HG03108 (cell line): ENCODE data around the gene FCHSD1.

Source experiments
- ATAC-seq: cut with Tn5 transposase; IDR thresholded peaks from one replicate; pipeline ENCODE4 v1.9.1; 2021; ENCODE audit warnings: moderate library complexity; ENCODE audit not compliant: unreplicated experiment

FCHSD1 gene

GRCh38 chr5:141672841-141673813, 21.9 kb upstream of the FCHSD1 start:
- ATAC-seq = no peak

GRCh38 chr5:141672071-141672840, 21.0 kb upstream of the FCHSD1 start:
- ATAC-seq = no peak

GRCh38 chr5:141669520-141669919, 18.3 kb upstream of the FCHSD1 start:
- no peak for ATAC-seq

GRCh38 chr5:141668601-141669265, 17.5 kb upstream of the FCHSD1 start:
- no peak for ATAC-seq

GRCh38 chr5:141665995-141666940, 15.1 kb upstream of the FCHSD1 start:
- ATAC-seq = no peak

- ATAC-seq = peak; percentile 96
Measured at GRCh38 chr5:141664733-141665461, 13.7 kb upstream of the FCHSD1 start.

- ATAC-seq = no peak
Measured at GRCh38 chr5:141663506-141663905, 12.3 kb upstream of the FCHSD1 start.

- no peak for ATAC-seq
Measured at GRCh38 chr5:141662028-141662427, 10.8 kb upstream of the FCHSD1 start.

- ATAC-seq = no peak
Measured at GRCh38 chr5:141657937-141658545, 6.8 kb upstream of the FCHSD1 start.

GRCh38 chr5:141657404-141657803, 6.2 kb upstream of the FCHSD1 start:
- no peak for ATAC-seq

GRCh38 chr5:141656396-141656795, 5.2 kb upstream of the FCHSD1 start:
- ATAC-seq = no peak

GRCh38 chr5:141655020-141655419, 3.8 kb upstream of the FCHSD1 start:
- ATAC-seq = no peak

- no peak for ATAC-seq
Measured at GRCh38 chr5:141654298-141654697, 3.1 kb upstream of the FCHSD1 start.

- ATAC-seq = no peak
Measured at GRCh38 chr5:141651728-141652105, 499 bp upstream of the FCHSD1 start.

- ATAC-seq = no peak
Measured at GRCh38 chr5:141649972-141650371, 1.2 kb downstream of the FCHSD1 start.

GRCh38 chr5:141649056-141649688, 2.0 kb downstream of the FCHSD1 start:
- ATAC-seq = no peak

- ATAC-seq = no peak
Measured at GRCh38 chr5:141647851-141648250, 3.4 kb downstream of the FCHSD1 start.

GRCh38 chr5:141647242-141647641, 4.0 kb downstream of the FCHSD1 start:
- ATAC-seq = no peak

GRCh38 chr5:141646026-141646425, 5.2 kb downstream of the FCHSD1 start:
- no peak for ATAC-seq
